ENCODE results near the gene GJA1.

DNA sequence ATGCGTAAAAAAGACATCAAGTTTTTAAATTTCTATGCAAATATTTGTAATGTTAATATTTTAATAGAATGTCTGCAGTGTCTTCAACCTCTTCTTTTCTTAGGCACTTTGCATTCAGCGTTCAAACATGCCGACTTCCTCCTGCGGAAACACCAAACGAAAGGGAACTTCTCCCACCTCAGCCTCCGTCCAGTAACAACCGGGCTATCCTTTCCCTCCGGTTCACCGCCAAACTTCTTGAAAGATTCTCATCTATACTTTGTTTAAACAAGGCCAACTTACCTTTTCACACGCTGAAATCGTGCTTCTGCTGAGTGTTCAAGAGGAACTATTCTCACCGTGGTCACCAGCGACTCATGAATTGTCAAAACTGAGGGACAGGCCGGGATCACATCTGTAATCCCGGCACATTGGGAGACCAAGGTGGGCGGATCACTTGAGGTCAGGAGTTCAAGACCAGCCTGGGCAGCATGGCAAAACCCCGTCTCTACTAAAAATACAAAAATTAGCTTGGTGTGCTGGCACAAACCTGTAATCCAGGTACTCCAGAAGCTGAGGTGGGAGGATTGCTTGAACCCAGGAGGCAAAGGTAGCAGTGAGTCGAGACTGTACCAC lies 44.8 kb downstream of the GJA1 start:
- TF ChIP-seq, protein P1, sequence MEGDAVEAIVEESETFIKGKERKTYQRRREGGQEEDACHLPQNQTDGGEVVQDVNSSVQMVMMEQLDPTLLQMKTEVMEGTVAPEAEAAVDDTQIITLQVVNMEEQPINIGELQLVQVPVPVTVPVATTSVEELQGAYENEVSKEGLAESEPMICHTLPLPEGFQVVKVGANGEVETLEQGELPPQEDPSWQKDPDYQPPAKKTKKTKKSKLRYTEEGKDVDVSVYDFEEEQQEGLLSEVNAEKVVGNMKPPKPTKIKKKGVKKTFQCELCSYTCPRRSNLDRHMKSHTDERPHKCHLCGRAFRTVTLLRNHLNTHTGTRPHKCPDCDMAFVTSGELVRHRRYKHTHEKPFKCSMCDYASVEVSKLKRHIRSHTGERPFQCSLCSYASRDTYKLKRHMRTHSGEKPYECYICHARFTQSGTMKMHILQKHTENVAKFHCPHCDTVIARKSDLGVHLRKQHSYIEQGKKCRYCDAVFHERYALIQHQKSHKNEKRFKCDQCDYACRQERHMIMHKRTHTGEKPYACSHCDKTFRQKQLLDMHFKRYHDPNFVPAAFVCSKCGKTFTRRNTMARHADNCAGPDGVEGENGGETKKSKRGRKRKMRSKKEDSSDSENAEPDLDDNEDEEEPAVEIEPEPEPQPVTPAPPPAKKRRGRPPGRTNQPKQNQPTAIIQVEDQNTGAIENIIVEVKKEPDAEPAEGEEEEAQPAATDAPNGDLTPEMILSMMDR (IDR thresholded peaks at IDR 0.05; ENCODE audit: poor library complexity, severe bottlenecking), result no peak
- no peak for TF ChIP-seq RAD21 (conservative IDR thresholded peaks at IDR 0.05)
- TF ChIP-seq, protein P2, sequence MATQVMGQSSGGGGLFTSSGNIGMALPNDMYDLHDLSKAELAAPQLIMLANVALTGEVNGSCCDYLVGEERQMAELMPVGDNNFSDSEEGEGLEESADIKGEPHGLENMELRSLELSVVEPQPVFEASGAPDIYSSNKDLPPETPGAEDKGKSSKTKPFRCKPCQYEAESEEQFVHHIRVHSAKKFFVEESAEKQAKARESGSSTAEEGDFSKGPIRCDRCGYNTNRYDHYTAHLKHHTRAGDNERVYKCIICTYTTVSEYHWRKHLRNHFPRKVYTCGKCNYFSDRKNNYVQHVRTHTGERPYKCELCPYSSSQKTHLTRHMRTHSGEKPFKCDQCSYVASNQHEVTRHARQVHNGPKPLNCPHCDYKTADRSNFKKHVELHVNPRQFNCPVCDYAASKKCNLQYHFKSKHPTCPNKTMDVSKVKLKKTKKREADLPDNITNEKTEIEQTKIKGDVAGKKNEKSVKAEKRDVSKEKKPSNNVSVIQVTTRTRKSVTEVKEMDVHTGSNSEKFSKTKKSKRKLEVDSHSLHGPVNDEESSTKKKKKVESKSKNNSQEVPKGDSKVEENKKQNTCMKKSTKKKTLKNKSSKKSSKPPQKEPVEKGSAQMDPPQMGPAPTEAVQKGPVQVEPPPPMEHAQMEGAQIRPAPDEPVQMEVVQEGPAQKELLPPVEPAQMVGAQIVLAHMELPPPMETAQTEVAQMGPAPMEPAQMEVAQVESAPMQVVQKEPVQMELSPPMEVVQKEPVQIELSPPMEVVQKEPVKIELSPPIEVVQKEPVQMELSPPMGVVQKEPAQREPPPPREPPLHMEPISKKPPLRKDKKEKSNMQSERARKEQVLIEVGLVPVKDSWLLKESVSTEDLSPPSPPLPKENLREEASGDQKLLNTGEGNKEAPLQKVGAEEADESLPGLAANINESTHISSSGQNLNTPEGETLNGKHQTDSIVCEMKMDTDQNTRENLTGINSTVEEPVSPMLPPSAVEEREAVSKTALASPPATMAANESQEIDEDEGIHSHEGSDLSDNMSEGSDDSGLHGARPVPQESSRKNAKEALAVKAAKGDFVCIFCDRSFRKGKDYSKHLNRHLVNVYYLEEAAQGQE (IDR thresholded peaks at IDR 0.05; ENCODE audit: borderline replicate concordance), result no peak
- no peak for TF ChIP-seq EP300 (conservative IDR thresholded peaks at IDR 0.05; ENCODE audit: poor library complexity, severe bottlenecking)
- TF ChIP-seq EZH2 (IDR thresholded peaks at IDR 0.05; ENCODE audit: borderline replicate concordance, insufficient read depth, low read length, poor library complexity, severe bottlenecking), result no peak
- no peak for TF ChIP-seq POLR2AphosphoS5 (IDR thresholded peaks at IDR 0.05)
- no peak for TF ChIP-seq TAF1 (IDR thresholded peaks at IDR 0.05; ENCODE audit: low read depth)
- TF ChIP-seq MXI1 (conservative IDR thresholded peaks at IDR 0.05; ENCODE audit: poor library complexity, severe bottlenecking), result no peak
- TF ChIP-seq SMC3 (conservative IDR thresholded peaks at IDR 0.05; ENCODE audit: poor library complexity), result no peak
